HG03095 (cell line): ENCODE data around the gene MAP3K9.

ENCODE experiments used
- ATAC-seq: cut with Tn5 transposase; IDR thresholded peaks from one replicate; pipeline ENCODE4 v1.9.1; 2021; ENCODE audit warnings: moderate library complexity; ENCODE audit not compliant: unreplicated experiment

MAP3K9 gene

DNA sequence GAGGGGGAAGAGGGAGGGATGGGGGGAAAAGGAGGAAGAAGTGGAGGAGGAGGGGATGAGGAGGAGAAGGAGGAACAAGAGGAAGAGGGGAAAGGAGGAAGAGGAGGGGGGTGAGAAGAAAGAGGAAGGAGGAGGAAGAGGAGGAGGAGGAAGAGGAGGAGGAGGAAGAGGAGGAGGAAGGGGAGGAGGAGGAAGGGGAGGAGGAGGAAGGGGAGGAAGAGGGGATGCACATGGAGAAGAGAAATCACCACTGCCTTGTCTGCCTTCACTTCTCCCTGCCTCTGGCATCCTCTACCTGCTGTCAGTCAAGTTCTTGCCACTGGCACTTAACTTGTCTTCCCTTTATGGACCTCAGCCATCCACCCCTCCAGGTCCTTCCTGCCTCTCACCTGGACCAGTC lies 107.7 kb downstream of the MAP3K9 start:
- no peak for ATAC-seq

DNA sequence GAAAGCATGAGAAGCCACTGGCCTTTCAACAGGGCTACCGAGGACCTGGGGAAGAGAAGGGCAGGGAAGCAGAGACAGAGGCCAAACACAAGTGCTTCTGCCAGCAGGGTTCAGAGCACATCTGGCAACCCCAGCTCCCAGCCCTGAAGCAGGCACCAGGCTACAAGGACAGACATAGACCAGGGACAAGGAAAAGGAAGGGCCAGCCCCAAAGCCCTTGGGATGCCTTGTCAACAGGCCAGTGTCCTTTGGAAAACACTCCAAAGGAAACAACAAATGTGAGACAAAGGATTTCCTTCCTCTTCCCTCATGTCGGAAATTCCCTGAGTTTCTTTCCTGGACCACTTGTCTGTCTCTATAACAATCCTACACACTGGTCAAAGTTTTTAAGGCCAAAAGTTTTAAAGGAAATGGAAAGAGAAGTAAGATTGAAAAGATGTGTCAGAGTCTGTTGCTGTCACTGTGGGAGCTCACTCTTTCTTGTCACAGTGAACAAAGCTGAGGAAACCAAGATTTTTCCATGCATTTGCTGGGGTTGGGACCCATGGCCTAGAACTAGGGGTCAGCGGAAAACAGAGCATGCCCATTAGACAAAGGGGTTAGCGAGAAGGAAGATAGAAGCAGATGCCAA lies 108.2 kb downstream of the MAP3K9 start:
- ATAC-seq: no peak

DNA sequence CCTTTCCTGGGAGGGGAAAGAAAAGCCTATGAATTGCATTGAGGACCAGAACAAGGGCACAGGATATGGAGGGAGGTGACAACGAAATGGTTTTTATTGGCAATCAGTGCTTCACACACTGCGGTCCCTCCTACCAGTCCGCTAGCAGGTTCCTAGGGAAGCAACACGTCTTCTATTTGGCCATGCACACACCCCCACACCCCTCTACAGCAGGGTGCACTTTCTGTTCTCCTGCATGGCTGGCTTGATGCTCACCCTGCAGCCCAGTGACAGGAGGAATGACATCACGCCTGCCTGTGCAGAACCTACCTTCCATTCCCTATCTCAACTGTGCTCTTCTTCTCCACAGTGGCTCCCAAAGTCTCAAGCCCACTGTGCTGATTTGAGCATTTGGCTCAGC lies 109.7 kb downstream of the MAP3K9 start:
- no peak for ATAC-seq

DNA sequence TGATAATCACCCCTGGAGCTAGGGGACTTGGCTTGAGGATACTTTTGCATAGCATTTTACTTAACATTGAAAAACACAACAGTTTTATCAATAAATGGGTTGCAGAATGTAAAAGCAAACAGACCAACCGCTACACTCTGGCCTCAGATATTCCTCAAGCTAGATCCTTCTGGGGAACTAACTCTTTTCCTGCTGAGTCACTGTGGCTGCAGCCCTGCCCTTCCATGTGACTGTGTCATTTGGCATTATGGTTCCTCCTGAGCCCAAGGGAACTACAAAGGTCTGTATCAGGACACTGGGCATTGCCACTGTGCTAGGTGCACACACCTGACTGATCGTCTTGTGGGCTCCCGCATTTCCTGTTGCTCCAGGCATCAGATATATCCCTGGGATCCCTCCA lies 111.0 kb downstream of the MAP3K9 start:
- no peak for ATAC-seq

DNA sequence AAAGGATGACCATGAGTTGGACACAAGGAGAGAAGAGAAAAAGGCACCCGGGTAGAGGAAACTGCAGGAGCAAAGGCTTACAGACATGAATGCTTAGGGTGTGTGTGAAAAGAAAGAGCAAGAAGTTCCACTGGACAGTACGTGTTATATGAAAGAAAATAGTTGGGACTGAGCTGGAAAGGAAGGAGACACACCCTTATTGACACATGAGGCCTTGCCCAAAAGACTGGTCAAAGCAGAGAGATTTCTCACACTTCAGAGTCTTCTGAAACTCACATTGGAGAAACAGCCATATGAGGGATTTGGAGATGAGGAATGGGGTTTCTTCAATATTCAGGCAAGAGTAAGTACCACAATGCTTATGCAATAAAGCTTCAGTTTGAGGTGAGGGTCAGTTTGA lies 111.6 kb downstream of the MAP3K9 start:
- ATAC-seq: no peak

DNA sequence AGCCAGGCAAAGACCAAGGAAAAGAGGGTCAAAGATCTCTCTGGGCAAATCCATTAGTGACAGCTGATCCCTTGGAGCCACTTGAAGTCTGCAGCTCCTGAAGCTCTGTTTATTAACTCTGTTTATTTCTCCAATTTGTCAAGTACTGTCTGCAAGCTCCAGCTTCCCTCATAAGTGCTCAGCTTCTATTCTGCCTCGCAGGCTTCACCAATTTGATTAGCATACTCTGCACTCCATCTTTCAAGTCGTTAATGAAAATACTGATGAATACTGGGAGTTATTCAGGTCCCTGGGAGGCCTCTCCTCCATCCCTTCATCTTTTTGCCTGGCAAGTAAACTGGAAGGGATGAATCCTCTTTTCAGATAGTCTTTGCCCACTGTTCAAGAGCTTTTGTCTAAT lies 113.3 kb downstream of the MAP3K9 start:
- no peak for ATAC-seq

DNA sequence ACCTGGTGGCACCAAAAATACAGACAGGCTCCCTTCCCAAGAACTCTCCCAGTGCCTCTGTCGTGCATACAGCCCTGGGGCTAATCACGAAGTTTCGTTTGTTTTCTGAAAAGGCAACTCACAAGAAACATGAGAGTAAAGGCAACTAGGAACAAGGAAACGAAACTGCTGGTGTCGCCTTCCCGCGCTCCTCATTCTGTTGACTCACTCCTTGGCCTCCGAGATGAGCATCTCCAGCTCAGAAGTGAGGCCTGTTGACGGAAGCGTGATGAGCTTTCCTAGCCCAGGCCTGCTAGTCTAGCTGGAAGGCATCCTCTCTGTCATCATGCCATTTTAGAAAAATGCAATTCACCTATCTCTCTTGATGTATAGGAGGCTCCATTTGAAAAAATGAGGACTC lies 117.1 kb downstream of the MAP3K9 start:
- ATAC-seq: no peak

DNA sequence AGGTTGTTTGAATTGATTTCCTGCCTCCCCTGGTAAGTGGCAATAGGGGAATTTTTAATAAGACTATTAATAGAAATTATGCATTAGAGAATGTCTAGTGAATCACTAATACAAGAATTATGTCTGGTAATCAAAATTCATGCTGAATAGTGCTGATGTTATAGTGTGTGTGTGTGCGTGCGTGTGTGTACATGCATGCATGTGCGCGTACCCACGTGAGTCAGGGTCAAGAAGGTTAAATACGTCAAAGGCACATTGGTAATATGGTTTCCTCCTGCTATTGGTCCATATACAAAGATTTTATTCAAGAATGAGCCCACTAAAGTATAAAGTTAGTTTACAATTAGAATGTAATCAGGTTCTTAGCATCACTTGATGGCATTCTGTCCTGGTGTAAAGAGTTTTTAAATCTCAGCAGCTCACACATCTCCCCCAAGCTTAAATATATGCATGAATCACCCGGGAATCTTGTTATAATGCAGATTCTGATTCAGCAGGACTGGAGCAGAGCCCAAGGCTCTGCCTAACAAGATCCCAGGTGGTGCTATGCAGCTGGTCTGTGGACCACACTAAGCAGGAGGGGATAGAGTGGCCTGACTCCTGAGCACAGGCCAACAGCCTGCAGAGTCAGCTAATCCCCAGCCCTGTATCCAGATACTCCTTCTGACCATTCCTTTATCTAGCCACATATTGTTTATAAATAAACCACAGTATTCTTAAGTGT lies 123.7 kb downstream of the MAP3K9 start:
- ATAC-seq: no peak

DNA sequence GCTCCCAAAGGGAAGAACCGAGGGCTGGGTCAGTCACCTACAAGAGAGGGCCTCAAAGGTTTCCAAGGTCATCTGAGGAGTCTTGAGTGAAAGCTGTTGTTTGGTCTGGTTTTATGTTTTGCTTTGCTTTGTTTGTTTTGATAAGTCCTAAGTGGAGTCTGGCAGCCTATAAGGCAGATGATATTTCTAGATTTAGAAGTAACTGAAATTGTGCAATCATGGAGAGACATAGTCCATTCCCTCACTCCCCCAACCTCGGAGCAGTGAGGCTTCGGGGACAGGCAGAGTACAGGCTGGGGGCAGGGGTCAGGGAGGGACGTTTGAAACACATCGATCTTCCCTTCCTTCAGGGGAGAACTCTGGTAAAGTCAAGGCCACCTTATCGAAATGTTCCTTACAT lies 125.3 kb downstream of the MAP3K9 start:
- no peak for ATAC-seq

DNA sequence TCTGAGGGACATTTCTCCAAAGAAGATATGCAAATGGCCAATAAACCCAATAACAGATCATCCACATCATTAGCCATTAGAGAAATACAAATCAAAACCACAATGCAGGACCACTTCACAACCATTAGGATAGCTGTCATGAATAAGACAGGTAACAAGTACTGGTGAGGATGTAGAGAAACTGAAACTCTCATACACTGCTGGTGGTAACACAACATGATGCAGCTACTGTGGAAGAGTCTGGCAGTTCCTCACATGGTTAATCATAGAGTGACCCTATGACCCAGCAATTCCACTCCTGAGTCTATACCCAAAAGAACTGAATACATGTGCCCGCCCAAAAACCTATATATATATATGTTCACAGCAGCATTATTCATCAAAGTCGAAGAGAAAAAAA lies 128.6 kb downstream of the MAP3K9 start:
- ATAC-seq: no peak

DNA sequence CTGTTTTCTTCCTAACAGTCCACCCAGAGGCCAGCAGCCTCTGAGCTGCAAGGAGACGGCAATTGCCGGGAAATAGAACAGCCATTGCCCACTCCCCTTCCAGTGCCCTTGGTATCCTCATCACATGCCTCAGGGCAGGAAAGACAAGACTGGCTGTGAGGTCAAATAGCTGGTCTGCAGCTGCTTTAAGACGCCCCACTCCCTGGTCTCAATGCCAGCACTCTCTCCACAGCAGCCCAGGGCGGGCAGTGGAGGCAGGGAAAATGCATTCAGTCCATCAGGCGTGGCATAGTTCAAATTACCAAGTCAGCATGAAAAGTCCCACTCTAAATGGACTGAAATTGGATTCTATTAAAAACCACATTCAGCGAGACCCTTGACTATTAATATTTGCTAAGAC lies 132.0 kb downstream of the MAP3K9 start:
- no peak for ATAC-seq
